ENCODE results near the gene AP5Z1.

The AP5Z1 gene

DNA sequence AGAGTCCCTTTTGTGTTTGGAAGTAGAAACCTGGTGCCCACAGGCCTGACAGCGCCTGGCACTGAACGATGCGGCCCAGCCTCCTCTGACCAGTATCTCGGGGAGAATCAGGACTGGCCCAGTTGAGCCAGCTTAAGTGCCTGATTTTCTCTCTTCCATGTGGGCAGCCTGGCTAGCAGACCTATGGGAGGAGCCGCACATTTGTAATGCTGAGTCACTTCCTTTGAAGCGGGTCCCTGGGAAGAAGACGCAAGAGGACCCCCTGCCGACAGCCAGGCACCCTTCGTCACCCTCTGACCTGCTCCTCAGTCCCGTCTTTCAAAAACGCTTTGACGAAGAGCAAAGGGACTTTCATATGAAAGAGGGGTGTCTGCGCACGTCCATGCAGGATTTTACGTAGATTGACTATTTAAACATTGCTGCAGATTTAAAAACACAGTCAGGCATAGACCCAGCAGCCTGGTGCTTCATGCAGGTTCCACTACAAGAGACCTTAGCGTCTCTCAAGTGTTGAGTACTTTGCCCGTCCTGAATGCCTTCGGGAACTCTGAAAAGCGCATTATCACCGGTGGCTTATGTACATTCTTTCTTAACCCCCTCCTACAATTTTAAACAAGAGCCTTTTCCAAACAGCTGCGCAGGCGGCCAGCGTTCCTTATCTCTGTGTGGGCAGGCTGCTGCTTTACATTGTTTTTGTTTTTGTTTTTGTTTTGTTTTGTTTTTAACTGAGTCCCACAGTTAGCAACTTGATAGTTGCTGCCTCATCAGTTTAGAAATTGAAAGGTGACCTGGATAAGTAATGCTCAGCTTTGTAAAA is 36.5 kb upstream of the AP5Z1 start:
- DNase-seq (ENCODE audit: insufficient read length) (no peak), FAIRE-seq (no peak)
- TF ChIP-seq POLR2AphosphoS5 (IDR thresholded peaks at IDR 0.05; ENCODE audit: low read depth, low read length) (no peak), POLR2A (IDR thresholded peaks at IDR 0.05; ENCODE audit: low read depth, low read length) (no peak), TAF1 (IDR thresholded peaks at IDR 0.05; ENCODE audit: borderline replicate concordance, low read depth, low read length) (no peak)

DNA sequence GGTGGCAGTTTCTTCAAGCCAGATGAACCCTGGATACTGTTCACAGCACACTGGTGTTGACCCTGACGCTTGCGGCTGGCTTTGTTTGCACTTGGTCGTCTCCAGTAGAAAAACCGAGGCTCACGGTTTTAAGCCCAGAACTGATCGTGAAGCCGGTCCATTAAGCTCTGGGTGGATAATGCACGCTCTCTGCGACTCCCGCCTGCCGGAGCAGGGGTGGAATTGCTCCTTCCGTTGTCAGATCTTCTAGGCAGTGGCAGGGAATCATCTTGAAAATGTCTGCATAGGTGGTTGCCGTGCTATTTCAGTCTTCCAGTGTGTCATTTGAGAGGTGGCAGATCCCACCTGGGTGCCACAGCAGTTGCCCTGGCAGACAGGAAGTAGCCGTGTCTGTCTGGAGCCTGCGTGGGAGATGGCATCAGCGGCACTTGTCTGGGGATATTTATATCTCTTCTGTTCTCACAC is 35.9 kb upstream of the AP5Z1 start:
- DNase-seq (ENCODE audit: insufficient read length) = no peak
- FAIRE-seq = no peak
- no peak for TF ChIP-seq TAF1 (IDR thresholded peaks at IDR 0.05; ENCODE audit: borderline replicate concordance, low read depth, low read length)
- no peak for TF ChIP-seq POLR2AphosphoS5 (IDR thresholded peaks at IDR 0.05; ENCODE audit: low read depth, low read length)
- no peak for TF ChIP-seq POLR2A (IDR thresholded peaks at IDR 0.05; ENCODE audit: low read depth, low read length)

DNA sequence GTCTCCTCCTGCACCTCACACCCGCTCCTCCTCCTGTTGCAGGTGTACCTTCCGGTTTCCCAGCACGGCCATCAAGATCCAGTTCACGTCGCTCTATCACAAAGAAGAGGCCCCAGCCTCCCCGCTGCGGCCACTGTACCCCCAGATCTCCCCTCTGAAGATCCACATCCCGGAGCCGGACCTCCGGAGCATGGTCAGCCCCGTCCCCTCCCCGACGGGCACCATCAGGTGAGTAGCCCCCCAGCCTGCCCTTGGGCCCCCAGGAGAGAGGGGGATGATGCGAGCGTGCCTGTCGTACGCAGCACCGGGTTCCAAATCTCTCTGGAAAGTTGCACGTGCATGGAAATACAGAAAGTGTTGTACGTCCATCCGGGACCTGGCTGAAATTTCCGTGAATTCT is 34.6 kb upstream of the AP5Z1 start:
- TF ChIP-seq POLR2AphosphoS5 (IDR thresholded peaks at IDR 0.05; ENCODE audit: low read depth, low read length) (no peak), TAF1 (IDR thresholded peaks at IDR 0.05; ENCODE audit: borderline replicate concordance, low read depth, low read length) (no peak), POLR2A (IDR thresholded peaks at IDR 0.05; ENCODE audit: low read depth, low read length) (no peak)
- DNase-seq (ENCODE audit: insufficient read length) (no peak), FAIRE-seq (no peak)

DNA sequence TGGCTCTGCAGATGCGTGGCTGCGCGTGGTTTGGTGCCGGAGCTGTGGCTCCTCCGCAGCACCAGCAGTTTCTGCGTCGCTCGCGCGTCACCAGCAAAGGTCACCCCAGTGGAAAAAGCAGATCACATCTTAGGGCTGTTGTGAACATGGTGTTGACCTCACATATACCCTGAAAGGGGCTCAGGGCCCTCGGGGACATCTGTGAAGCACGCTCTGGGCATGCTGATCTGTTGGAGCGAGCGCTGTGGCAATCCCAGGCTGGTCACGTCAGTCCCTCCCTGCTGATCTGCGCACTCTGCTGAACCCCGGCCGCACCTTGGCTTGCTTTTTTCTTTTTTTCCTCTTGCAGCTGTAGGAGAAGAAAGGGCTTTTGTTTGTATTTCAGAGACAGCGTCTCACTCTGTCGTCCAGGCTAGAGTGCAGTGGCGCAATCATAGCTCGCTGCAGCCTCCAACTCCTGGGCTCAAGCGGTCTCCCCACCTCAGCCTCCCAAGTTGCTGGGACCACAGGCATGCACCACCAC is 33.3 kb upstream of the AP5Z1 start:
- FAIRE-seq = no peak
- DNase-seq (ENCODE audit: insufficient read length) = no peak
- TF ChIP-seq POLR2A (IDR thresholded peaks at IDR 0.05; ENCODE audit: low read depth, low read length) = no peak
- no peak for TF ChIP-seq POLR2AphosphoS5 (IDR thresholded peaks at IDR 0.05; ENCODE audit: low read depth, low read length)
- no peak for TF ChIP-seq TAF1 (IDR thresholded peaks at IDR 0.05; ENCODE audit: borderline replicate concordance, low read depth, low read length)

DNA sequence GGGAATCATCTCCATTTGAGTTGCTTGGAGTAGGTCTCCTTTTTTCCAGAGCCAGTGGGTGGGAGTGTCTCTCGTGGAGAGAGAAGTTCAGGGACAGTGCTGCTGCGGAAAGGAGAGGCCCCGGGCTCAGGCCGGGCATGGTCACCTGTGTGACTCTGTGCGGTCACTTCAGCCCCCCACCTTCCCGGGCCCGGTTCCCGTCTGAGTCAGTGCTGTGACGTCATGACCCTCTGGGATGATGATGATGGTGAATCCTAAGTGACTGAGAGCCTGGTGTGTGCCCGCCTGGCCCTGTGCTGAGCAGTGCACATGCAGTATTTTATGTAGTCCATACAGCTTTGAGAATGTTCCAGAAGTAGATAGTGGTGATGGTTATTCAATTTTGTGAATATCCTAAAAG is 32.6 kb upstream of the AP5Z1 start:
- FAIRE-seq (no peak), DNase-seq (ENCODE audit: insufficient read length) (no peak)
- TF ChIP-seq POLR2AphosphoS5 (IDR thresholded peaks at IDR 0.05; ENCODE audit: low read depth, low read length) (no peak), TAF1 (IDR thresholded peaks at IDR 0.05; ENCODE audit: borderline replicate concordance, low read depth, low read length) (no peak), POLR2A (IDR thresholded peaks at IDR 0.05; ENCODE audit: low read depth, low read length) (no peak)

DNA sequence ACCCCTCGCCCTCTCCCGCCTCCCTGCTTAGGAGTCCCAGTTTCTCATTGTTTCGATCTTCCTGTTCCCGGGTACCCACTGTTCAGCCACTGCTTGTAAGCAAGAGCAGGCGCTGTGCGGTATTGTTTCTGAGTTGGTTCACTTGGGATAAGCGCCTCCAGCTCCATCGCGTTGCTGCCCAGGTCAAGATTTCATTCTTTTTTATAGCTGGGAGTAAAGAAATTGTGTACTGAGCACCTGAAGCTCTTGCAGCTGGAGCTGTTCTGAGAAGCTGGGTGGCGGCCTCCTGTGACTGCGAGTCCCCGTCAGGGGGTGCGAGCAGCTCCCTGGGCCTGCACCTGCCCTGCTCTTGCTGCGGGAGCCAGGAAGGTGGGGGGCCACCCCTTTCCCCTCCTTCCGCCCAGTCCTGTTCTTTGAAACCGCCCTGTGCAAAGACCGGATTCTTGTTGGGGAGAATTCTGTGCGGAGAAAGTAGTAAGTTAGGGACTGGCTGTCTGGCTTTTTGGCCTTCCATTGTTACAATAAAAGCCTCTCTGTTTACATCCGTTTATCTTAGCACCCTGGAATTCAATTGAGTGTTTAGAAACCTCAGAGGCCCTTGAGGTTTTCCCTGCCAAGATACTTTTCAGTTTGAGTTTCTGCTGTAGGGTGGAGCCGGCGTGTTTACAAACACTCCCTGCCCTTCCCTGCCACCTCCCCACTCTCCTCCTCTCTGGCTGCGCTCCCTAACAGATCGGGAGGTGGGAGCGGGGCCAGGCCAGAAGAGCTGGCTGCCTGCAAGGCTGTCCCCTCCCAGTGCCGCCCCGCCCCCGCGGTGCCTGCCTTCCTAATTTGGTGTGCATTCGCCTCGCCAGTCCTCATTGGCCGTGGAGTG is 30.8 kb upstream of the AP5Z1 start:
- TF ChIP-seq POLR2A (IDR thresholded peaks at IDR 0.05; ENCODE audit: low read depth, low read length) = 0 out of 2 replicates have a peak, but pooled peaks have one; percentile 28
- TF ChIP-seq TAF1 (IDR thresholded peaks at IDR 0.05; ENCODE audit: borderline replicate concordance, low read depth, low read length) = 0 out of 2 replicates have a peak, but pooled peaks have one; percentile 5
- TF ChIP-seq POLR2AphosphoS5 (IDR thresholded peaks at IDR 0.05; ENCODE audit: low read depth, low read length) = peak; percentile 57; the same call in 1 of the 2 replicates
- DNase-seq (ENCODE audit: insufficient read length) (peak; percentile 65), FAIRE-seq (peak; percentile 81)

DNA sequence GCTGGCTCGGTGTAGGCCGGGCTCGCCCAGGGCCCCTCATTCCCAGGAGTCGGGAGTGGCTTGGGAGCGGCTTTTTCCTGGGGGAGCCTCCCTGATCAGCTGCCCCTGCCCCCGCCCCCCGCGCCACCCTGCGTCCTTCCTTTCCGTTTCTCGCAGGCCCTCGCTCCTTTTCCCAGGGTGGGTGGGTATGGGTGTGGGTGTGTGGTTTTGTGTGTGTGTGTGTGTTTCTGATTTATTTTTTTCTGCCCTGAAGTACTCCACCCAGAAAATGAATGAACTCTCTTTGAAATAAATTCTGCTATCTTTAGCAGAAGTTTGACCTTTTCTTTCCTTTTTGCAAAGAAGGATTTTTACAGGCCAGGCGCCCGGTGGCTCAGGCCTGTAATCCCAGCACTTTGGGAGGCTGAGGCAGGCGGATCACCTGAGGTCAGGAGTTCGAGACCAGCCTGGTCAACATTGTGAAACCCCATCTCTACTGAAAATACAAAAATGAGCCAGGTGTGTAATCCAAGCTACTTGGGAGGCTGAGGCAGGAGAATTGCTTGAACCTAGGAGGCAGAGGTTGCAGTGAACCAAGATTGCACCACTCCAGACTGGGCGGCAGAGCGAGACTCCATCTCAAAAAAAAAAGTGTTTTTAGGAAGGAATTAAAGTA is 30.0 kb upstream of the AP5Z1 start:
- DNase-seq (ENCODE audit: insufficient read length) (no peak), FAIRE-seq (no peak)
- TF ChIP-seq POLR2A (IDR thresholded peaks at IDR 0.05; ENCODE audit: low read depth, low read length) (no peak), TAF1 (IDR thresholded peaks at IDR 0.05; ENCODE audit: borderline replicate concordance, low read depth, low read length) (no peak), POLR2AphosphoS5 (IDR thresholded peaks at IDR 0.05; ENCODE audit: low read depth, low read length) (no peak)

DNA sequence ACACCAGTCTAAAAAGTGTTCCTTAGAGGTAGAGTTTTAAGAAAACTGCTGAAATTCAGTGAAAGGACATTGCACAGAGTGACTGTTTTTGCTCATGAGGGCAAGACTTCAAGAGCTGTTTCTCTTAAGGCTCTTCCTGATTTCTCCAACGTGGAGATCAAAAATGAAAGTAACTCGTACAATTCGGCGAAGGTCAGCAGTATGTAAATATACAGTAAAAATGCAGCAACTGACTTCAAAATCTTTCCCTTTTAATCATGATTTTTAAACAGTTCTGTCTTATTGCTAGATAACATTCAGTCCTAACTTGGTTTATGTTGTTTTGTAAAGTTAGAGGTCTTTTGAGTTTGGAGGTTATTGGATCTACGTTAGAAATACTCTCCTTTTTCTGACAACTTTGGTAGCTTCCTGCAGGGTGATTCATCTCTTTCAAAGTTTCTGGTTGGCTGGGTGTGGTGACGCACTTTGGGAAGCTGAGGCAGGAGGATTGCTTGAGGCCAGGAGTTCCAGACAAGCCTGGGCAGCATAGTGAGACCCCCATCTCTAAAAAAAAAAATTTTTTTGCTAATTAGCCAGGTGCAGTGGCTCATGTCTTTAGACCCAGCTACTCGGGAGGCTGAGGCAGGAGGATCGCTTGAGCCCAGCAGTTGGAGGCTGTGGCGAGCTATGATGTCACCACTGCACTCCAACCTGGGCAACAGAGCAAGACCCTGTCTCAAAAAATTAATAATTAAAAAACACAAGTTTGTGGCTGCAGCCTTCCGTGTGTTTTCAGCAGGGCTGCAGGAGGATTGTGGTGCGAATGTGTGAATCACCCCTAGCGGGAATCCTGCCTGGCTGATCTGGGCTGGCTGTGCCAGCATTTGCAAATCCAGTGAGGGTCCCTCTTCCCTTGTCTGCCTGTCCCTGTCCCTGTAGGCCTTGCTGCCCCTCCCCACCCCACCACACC is 29.2 kb upstream of the AP5Z1 start:
- FAIRE-seq = no peak
- no peak for DNase-seq (ENCODE audit: insufficient read length)
- TF ChIP-seq POLR2AphosphoS5 (IDR thresholded peaks at IDR 0.05; ENCODE audit: low read depth, low read length) (no peak), POLR2A (IDR thresholded peaks at IDR 0.05; ENCODE audit: low read depth, low read length) (peak; percentile 45; the same call in 1 of the 2 replicates), TAF1 (IDR thresholded peaks at IDR 0.05; ENCODE audit: borderline replicate concordance, low read depth, low read length) (no peak)

DNA sequence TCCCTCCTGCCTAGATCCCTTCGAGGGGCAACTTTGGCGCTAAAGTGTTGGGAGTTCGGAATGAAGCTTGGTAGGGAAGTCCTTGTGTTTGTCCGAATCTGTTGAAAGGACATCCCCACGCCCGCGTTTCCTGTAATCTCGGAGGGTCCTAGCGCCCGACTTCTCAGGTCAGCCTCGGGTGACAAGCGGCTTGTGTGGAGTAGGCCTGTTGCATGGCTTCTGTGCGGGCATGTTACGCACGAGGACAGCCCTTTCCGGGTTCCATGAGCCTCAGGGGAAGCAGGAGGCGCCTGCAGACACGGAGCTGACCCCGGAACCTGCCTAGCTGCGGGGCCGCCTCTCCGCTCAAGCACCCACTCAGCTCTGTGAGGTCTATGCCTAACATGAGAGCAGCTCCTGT is 28.4 kb upstream of the AP5Z1 start:
- no peak for DNase-seq (ENCODE audit: insufficient read length)
- FAIRE-seq = no peak
- TF ChIP-seq TAF1 (IDR thresholded peaks at IDR 0.05; ENCODE audit: borderline replicate concordance, low read depth, low read length) (no peak), POLR2A (IDR thresholded peaks at IDR 0.05; ENCODE audit: low read depth, low read length) (no peak), POLR2AphosphoS5 (IDR thresholded peaks at IDR 0.05; ENCODE audit: low read depth, low read length) (no peak)

DNA sequence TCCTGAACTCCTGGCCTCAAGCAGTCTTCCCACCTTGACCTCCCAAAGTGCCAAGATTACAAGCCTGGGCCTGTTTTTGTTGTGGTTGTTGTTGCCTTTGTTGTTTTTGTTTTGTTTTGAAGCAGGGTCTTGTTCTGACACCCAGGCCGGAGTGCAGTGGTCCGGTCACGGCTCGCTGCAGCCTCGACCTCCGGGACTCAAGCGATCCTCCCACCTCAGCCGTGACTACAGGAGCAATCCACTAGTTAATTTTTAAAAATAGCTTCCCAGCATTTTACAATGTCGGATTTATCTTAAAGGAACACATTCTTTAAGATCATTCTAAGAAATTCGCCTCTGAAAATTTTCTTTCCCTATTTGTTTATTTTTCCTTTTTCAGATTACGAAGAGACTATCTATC is 27.7 kb upstream of the AP5Z1 start:
- TF ChIP-seq TAF1 (IDR thresholded peaks at IDR 0.05; ENCODE audit: borderline replicate concordance, low read depth, low read length) (no peak), POLR2AphosphoS5 (IDR thresholded peaks at IDR 0.05; ENCODE audit: low read depth, low read length) (no peak), POLR2A (IDR thresholded peaks at IDR 0.05; ENCODE audit: low read depth, low read length) (no peak)
- FAIRE-seq (no peak), DNase-seq (ENCODE audit: insufficient read length) (no peak)
